GM12801 (cell line): ENCODE data around the gene CDKN1B.

Experiments used
- CTCF ChIP-seq: IDR thresholded peaks from one replicate; pipeline ENCODE4 v1.5.1; 2011; ENCODE audit warnings: control low read depth; ENCODE audit not compliant: insufficient read length; ENCODE audit errors: extremely low read depth

Gene CDKN1B

GRCh38 chr12:12725956-12726554 is 8.9 kb downstream of the CDKN1B start:
- TF ChIP-seq CTCF = no peak

- TF ChIP-seq CTCF = no peak
Observed at GRCh38 chr12:12726555-12727093, 9.5 kb downstream of the CDKN1B start.

- TF ChIP-seq CTCF = no peak
Observed at GRCh38 chr12:12731178-12731577, 14.0 kb downstream of the CDKN1B start.

- TF ChIP-seq CTCF = no peak
Observed at GRCh38 chr12:12731785-12732184, 14.6 kb downstream of the CDKN1B start.

- TF ChIP-seq CTCF = no peak
Observed at GRCh38 chr12:12733118-12733517, 15.9 kb downstream of the CDKN1B start.

- TF ChIP-seq CTCF = no peak
Observed at GRCh38 chr12:12734054-12734453, 16.9 kb downstream of the CDKN1B start.

- no peak for TF ChIP-seq CTCF
Observed at GRCh38 chr12:12734561-12735071, 17.4 kb downstream of the CDKN1B start.
